Measurements from ENCODE around the gene SLC6A5.

Gene SLC6A5

DNA sequence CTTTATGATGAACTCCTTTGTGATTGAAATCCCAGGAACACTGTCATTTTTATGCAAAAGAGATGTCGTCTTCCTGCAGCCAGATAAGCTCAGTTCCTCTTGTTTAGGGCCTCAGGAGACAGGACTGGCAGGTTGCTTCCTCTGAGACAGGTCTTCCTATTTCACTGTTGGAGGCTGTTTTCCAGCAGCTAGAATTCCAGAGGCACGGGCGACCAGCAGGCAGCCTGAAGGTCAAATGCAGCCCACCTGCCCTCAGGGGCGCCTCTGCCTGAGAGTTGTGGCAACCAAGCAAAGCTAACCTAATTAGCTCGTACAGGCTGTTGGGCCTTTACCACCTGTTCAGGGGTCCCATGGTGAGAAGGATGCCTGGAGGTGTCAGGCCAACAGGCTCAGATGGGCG lies 22.3 kb downstream of the SLC6A5 start:
- DNase-seq (ENCODE audit: low spot score): no peak

DNA sequence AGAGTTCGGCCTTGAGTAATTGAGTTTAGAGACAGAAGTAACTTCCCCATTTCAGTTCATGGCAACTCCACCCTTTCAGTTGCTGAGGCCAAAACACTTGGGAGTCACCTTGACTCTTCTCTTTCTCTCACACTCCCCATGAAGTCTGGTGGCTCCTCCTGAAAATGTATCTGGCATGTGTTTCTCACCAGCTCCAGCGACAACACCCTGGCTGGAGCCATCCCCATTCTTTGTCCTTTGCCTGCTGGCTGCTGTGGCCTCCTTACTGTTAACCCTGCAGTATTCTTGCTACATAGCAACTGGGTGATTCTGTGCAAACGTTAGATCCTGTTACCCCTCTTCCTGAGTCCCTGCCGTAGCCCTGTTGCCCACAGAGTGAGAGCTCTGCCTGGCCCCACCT lies 23.8 kb downstream of the SLC6A5 start:
- no peak for DNase-seq (ENCODE audit: low spot score)

DNA sequence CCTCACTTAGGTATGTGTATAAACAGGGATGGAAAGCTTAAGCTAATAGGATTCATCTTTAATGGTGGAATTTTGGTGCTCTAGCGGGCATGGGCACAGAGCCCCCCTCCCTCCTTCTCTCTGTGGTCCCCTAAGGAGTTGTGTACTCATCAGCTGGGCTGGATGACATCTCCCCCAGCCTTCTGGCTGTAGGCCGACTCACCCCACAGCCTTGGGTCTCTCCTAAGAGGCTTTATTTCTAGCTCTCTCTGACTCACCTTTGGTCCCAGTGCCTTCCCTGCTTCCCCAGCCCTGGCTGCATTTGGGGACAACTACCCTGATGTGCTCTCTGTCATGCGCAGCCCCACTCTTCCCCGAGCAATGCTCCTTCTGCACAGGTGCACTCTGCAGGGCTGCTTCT lies 26.9 kb downstream of the SLC6A5 start:
- DNase-seq (ENCODE audit: low spot score): no peak

- DNase-seq (ENCODE audit: low spot score): no peak
These were observed 27.6 kb downstream of the SLC6A5 start for GRCh38 chr11:20627026-20627425.

GRCh38 chr11:20627701-20628100 lies 28.3 kb downstream of the SLC6A5 start:
- no peak for DNase-seq (ENCODE audit: low spot score)

DNA sequence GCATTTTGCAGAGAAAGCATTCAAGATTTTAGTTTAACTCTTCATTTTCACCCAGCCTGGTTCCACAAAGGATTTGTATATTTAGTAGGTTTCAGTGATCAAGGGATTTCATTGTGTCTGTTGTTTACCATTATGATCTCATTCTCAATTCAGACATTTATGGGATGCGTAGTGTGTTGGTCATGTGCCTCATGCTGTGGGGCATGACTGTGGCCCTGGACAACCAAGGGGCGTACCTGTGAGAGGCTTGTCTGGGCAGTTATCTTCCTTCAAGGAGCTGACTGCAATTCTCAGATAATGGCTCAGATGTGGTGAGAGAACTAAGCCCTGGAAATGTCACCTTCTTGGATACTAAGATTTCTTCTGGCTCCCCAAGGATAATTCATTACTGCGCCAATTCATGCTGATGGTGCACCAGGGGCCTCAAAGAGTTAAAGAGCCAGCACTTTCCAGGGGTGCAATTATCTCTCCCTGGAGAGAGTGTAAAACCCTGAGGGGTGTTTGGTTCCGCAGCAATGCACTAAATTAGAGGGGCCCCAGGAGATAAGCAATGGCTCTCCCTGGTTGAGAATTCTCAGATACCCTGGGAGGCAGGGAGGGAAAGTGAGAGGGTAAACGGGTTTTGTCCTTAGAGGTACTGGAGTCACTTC lies 32.2 kb downstream of the SLC6A5 start:
- no peak for DNase-seq (ENCODE audit: low spot score)

DNA sequence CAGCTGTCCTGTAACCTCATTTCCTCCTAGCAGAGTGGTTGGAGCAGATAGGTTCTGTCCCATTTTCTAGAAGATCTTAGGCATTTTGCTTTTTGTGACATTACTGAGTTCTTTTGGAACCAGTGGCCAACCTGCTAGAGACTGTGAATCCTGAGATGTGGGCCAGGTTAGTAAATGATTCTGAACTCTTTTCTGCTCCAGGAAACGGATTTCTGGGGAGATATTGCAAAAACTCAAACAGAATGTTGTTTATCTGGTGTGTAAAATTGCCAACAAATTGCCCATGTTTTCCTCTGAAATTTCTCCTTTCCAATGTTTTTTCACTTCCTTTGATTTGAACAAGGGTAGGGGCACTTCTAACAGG lies 32.7 kb downstream of the SLC6A5 start:
- no peak for DNase-seq (ENCODE audit: low spot score)

- no peak for DNase-seq (ENCODE audit: low spot score)
These were observed 34.6 kb downstream of the SLC6A5 start for GRCh38 chr11:20634044-20634443.

- no peak for DNase-seq (ENCODE audit: low spot score)
These were observed 35.4 kb downstream of the SLC6A5 start for GRCh38 chr11:20634781-20635180.

DNA sequence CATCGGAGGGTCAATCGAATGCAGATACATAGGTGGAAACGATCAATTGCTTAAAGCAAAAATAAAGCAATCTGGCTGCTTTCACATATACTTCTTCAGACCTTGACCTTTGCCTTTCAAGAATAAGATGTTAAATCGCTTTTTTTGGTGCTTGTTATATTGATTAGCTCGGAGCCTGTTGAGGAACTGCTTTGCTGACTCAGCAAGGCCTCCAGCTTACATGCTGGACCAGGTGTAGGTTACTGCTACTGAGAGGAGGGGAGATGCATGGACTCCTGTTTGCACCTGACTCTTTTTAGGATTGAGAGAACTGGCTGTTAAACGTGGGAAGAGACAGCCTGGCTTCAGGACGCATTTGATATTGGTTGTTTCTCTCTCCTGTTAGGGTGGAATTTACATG lies 38.7 kb downstream of the SLC6A5 start:
- DNase-seq (ENCODE audit: low spot score): no peak

DNA sequence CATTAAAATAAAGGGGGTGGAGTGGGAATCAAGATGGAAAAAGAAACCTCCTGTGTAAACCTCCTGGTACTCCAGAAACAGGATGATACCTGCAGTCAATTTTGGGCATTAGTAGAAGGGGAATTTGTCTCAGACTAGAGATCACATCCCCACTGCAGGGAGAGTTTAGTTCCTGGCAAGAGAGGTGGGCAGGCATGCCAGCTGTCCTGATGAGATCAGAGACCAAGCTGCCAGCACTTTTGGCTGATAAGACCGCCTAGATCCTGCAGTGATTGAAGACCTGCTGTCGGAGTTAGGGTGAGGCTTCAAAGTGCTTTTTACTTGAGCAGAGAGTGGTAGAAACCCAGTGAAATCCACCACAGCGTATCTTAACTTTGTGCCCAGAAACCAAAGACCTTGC lies 40.3 kb downstream of the SLC6A5 start:
- no peak for DNase-seq (ENCODE audit: low spot score)

- DNase-seq (ENCODE audit: low spot score): no peak
These were observed 41.0 kb downstream of the SLC6A5 start for GRCh38 chr11:20640401-20640800.

GRCh38 chr11:20644360-20644759 lies 45.0 kb downstream of the SLC6A5 start:
- DNase-seq (ENCODE audit: low spot score): no peak

DNA sequence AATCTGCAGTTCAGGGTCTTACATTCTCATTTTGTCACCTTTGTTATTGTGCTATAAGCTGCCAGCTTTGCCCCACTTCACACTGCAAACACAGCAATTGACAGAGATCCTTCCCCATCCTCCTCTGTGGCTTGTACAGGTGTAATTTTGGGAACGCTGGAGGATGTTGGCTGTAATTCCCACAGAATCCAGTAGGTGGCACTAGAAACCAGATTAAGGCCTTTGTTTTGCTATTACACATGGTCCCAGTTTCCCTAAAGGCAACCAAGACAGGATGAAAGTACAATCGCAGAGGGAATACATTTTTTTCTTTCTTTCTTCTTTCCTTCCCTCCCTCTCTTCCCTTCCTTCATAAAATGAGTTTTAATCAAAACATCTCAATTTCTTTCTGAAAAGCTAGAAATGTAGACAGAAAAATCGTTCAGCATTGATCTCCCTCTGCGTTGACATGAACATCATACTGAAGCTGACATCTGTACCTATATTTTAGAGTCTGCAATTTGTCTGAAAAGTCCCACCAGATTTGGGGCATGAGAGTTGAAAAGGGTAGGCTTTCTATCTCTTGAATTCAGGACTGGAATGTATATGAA lies 48.7 kb downstream of the SLC6A5 start:
- DNase-seq (ENCODE audit: low spot score): peak; percentile 72

- no peak for DNase-seq (ENCODE audit: low spot score)
These were observed 52.9 kb downstream of the SLC6A5 start for GRCh38 chr11:20652150-20652806.

DNA sequence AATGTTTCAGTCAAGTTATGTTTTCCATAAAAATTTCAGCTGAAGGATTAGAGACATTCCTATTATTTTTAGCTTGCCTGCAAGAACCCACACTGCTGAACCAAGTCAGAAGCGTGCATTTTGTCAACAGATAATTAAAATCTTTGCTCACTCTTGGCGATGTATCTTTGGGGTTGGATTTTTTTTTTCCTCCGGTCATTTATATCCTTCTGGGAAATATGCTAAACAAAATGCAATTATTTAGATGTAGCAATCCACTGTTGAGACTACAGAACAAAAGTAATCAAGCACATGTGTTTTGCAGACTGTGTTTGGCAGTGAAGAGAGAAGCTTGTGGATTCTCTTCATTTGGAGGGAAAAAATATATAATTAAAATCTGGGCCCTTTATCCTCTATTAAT lies 54.6 kb downstream of the SLC6A5 start:
- DNase-seq (ENCODE audit: low spot score): no peak

GRCh38 chr11:20656901-20657300 lies 57.5 kb downstream of the SLC6A5 start:
- no peak for DNase-seq (ENCODE audit: low spot score)

GRCh38 chr11:20658135-20658534 lies 58.7 kb downstream of the SLC6A5 start:
- DNase-seq (ENCODE audit: low spot score): no peak

GRCh38 chr11:20661445-20661844 lies 62.0 kb downstream of the SLC6A5 start:
- no peak for DNase-seq (ENCODE audit: low spot score)

DNA sequence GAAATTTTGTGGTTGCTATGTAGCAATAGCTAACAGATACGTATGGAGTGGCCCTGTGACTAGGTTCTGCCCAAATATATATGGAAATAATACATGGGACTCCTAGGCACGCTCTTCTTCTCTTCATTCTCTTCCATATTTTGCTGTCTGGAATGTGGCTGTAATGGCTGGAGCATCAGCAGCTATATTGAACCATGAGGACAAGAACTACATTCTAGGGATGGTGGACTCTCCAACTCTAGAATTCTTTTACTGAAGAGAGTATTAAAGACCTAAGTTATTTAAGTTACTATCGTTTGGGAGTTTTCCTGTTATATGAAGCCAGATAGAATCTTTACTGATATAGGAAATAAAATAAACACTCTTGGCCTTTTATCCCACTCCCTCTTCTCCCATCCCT lies 62.4 kb downstream of the SLC6A5 start:
- DNase-seq (ENCODE audit: low spot score): no peak

GRCh38 chr11:20668131-20668809 lies 68.9 kb downstream of the SLC6A5 start:
- no peak for DNase-seq (ENCODE audit: low spot score)

- DNase-seq (ENCODE audit: low spot score): peak; percentile 16
These were observed 69.7 kb downstream of the SLC6A5 start, which contains the start of gene NELL1 for GRCh38 chr11:20668844-20669819. TSS of gene NELL1 (plus strand) at chr11:20669586.
